ENCODE measurements around the gene CHN1.

CHN1 gene

DNA sequence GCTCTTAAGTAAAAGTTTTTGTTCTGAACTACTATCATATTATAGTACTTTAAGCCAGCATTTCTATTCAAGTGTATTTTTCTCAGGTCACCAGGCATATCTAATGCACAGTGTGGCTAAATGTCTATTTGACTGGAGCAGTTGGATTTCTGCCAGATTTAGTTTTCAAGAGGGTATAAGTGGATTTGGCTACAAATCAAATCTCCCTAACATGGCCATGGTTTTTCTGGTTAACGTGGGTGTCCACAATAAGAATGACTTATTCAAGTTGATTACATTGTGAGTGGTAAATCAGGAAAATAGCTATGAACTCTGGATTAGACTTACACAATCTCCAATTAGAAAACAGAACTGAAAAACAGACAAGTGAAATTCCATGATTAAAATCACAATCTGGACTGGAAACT, 5.7 kb upstream of the CHN1 start:
- Mint-ChIP-seq H3K4me3 (no peak overlapping the region), H3K4me1 (no peaks in the 10 kb centered on the region), H3K27ac (no peak overlapping the region), H3K27me3 (ENCODE audit: low read depth) (peaks cover 22% of the 10 kb centered on the region), H3K9me3 (no peaks in the 10 kb centered on the region), H3K36me3 (ENCODE audit: low read depth) (no peaks in the 10 kb centered on the region)
- TF ChIP-seq, protein P1, sequence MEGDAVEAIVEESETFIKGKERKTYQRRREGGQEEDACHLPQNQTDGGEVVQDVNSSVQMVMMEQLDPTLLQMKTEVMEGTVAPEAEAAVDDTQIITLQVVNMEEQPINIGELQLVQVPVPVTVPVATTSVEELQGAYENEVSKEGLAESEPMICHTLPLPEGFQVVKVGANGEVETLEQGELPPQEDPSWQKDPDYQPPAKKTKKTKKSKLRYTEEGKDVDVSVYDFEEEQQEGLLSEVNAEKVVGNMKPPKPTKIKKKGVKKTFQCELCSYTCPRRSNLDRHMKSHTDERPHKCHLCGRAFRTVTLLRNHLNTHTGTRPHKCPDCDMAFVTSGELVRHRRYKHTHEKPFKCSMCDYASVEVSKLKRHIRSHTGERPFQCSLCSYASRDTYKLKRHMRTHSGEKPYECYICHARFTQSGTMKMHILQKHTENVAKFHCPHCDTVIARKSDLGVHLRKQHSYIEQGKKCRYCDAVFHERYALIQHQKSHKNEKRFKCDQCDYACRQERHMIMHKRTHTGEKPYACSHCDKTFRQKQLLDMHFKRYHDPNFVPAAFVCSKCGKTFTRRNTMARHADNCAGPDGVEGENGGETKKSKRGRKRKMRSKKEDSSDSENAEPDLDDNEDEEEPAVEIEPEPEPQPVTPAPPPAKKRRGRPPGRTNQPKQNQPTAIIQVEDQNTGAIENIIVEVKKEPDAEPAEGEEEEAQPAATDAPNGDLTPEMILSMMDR (IDR thresholded peaks at IDR 0.05; ENCODE audit: unreplicated experiment in 3 of 3), result no peak

DNA sequence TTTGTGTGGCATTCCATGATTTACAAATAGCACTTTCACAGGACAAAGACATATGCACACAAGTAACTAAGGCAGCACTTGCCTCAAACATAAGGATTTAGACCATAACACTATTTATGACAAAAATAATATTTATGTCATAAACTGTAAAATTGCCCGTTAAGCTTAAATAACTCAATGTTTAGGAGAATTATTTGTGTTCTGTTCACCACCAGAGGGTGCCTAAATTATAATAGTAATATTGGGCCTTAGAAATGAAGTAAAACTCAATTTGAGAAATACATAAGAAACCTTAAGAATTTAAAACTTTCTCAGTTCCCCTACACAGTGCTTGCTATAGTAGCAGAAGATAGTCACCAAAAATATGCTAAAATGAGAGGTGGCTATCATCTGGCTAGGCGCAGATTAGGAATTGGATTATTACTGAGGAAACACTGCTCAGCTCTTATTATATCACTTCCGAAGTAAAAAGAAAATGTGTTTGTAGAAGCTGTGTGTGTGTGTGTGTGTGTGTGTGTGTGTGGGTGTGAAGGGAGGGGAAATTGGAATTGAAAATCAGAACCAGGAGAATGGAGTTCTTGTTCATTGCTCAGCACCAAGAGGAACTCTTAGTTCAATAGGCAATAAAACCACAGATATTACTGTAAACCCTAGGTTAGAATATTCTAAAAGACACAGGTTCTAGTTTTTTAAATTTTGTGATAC, 4.9 kb upstream of the CHN1 start:
- H3K36me3 Mint-ChIP-seq (ENCODE audit: low read depth), result no peaks in the 10 kb centered on the region
- H3K4me3 Mint-ChIP-seq, result peak overlapping the region in 1 of 3 experiments; percentile 27
- H3K4me1 Mint-ChIP-seq, result no peaks in the 10 kb centered on the region
- no peak overlapping the region for H3K27ac Mint-ChIP-seq
- TF ChIP-seq, protein P1 (IDR thresholded peaks at IDR 0.05; ENCODE audit: unreplicated experiment in 3 of 3), result peak in 1 of 3 experiments; percentile 11
- H3K9me3 Mint-ChIP-seq, result no peaks in the 10 kb centered on the region
- peaks cover 22% of the 10 kb centered on the region for H3K27me3 Mint-ChIP-seq (ENCODE audit: low read depth)

DNA sequence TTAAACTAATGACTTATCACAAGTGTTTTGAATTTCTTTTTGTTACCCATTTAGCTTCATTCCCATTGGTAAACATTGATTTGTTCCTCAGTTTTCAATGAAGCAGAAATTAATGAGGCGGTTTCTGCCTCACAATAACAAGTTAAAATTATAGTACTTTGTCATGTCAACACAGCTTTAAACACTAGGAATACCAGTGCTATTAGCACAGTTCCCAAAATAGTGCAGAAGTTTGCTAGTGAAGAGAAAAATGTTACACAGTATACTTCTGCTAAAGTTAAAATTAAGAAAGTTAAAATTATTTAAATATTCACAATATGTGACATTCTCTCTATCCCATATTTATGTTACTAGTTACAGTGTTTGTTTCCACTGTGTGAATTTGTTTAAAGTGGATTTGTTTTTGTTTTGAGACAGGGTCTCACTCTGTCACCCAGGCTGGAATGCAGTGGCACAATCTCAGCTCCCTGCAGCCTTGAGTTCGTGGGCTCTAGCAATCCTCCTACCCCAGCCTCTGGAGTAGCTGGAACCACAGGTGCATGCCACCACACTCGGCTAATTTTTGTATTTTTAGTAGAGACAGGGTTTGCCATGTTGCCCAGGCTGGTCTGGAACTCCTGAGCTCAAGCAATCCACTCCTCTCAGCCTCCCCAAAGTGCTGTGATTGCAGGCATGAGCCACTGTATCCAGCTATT, 3.8 kb upstream of the CHN1 start:
- peaks cover 26% of the 10 kb centered on the region for H3K27me3 Mint-ChIP-seq (ENCODE audit: low read depth)
- H3K9me3 Mint-ChIP-seq, result no peaks in the 10 kb centered on the region
- H3K27ac Mint-ChIP-seq, result no peak overlapping the region
- TF ChIP-seq, protein P1 (IDR thresholded peaks at IDR 0.05; ENCODE audit: unreplicated experiment in 3 of 3), result no peak
- no peaks in the 10 kb centered on the region for H3K4me1 Mint-ChIP-seq
- H3K36me3 Mint-ChIP-seq (ENCODE audit: low read depth), result no peaks in the 10 kb centered on the region
- no peak overlapping the region for H3K4me3 Mint-ChIP-seq

DNA sequence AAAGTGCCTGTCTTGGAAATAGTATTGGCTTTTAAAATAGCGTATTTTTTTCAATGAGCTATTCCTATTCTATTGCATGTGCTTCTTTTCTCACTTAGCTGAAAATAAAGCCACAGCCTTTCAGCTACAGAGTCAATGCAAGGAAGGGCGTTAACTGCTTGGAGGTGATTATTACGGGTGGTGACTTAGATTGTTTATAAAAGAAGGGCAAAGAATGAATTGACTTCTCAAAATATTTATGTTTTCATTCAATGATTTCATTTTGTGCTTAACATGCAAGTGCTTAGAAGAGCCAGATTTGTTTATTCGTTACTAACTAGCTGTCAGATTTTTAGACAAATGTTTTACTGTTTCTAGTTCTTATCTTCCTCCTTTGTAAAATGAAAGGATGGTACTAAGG, 2.8 kb upstream of the CHN1 start:
- TF ChIP-seq, protein P1 (IDR thresholded peaks at IDR 0.05; ENCODE audit: unreplicated experiment in 3 of 3), result no peak
- H3K4me1 Mint-ChIP-seq, result peaks cover 3% of the 10 kb centered on the region
- H3K36me3 Mint-ChIP-seq (ENCODE audit: low read depth), result no peaks in the 10 kb centered on the region
- H3K4me3 Mint-ChIP-seq, result peak overlapping the region in 2 of 3 experiments; percentile 34 to 41
- no peaks in the 10 kb centered on the region for H3K9me3 Mint-ChIP-seq
- H3K27ac Mint-ChIP-seq, result no peak overlapping the region
- H3K27me3 Mint-ChIP-seq (ENCODE audit: low read depth), result peaks cover 22% of the 10 kb centered on the region

DNA sequence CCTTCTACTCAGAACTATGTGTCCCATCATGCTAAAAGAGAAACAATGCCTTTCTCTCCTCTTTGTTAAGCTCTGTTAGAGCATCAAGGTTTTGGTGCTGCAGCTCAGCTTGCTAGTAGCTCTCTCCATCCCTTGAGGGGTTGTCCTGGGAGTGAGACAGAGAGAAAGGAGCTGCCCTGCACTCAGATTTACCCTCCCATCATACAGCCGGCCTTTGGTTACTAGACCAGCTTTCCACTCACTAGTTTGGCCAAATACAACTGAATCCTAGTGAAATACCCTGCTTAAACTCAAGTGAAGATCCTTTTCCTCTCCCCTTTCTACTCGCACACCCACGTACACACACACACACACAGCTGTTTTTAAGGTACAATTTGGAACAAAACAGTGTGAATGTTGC, 2.3 kb upstream of the CHN1 start:
- Mint-ChIP-seq H3K36me3 (ENCODE audit: low read depth) (no peaks in the 10 kb centered on the region), H3K4me3 (peak overlapping the region; percentile 34 to 41 (median 37)), H3K27ac (no peak overlapping the region), H3K9me3 (no peaks in the 10 kb centered on the region), H3K27me3 (ENCODE audit: low read depth) (peaks cover 26% of the 10 kb centered on the region), H3K4me1 (peaks cover 8% of the 10 kb centered on the region)
- TF ChIP-seq, protein P1 (IDR thresholded peaks at IDR 0.05; ENCODE audit: unreplicated experiment in 3 of 3), result no peak
